ENCODE measurements around the gene MSRB1. TPM values are rescaled to one million over a fixed set of nuclear protein-coding genes. Genes with fewer than 3 reads are reported as not detected.
"Not testable (repeated sequence)": the region's sequence is repeated elsewhere in the genome, so short reads cannot be mapped to it uniquely, and the experiment has no call there.

The MSRB1 gene
- total and polyA plus RNA-seq, 2 donors (not counting 3 experiments of a cell fraction or from before 2014, with no cell fraction given): 25.0 to 42.1 TPM

DNA sequence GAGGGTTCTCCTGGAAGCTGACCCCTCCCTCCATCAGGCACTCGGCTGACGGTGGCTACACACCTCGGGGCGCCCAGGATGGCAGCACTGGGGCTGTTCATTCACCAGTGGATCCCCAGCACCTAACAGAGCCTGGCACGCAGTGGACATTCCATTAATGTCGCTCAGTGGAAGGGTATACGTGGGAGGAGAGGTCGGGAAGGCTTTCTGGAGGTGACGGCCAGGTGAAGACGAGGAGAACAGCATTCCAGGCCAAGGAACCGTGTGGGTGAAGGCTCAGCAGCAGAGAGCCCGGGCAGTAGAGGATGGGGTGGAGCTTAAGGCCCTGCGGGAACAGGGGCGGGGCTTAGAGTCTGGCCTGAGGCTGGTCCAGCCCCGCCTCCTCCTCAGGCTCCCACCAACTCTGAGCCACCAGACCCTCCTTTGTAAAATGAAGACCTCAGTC, 22.2 kb downstream of the MSRB1 start:
- TF ChIP-seq MYC (IDR thresholded peaks at IDR 0.05; ENCODE audit: low read depth, low read length) (no peak), MAX (IDR thresholded peaks at IDR 0.05; ENCODE audit: insufficient read depth, insufficient read length) (no peak), FOS (IDR thresholded peaks at IDR 0.05; ENCODE audit: borderline replicate concordance, insufficient read depth, low read length) (no peak), GATA2 (IDR thresholded peaks at IDR 0.05; ENCODE audit: insufficient read depth, insufficient read length, low read depth, low read length) (no peak), JUN (IDR thresholded peaks at IDR 0.05; ENCODE audit: borderline replicate concordance, insufficient read depth, insufficient read length, low read depth) (no peak), EZH2 (IDR thresholded peaks at IDR 0.05; ENCODE audit: borderline replicate concordance, low read depth, low read length, severe bottlenecking) (peak; percentile 23), POLR2A (IDR thresholded peaks at IDR 0.05; ENCODE audit: low read depth, low read length) (no peak), CTCF (IDR thresholded peaks at IDR 0.05; ENCODE audit: extremely low read depth in 1 of 2, insufficient read depth in 1 of 2, low read depth in 1 of 2, low read length in 2 of 2) (no peak)
- no TSS peak for BruUV-seq (replicated peaks)
- Histone ChIP-seq H3K4me1 (ENCODE audit: control insufficient read depth, extremely low read depth, insufficient read depth, low read length) (no peaks in the 10 kb centered on the region), H3K27ac (ENCODE audit: insufficient read depth, low read depth, low read length) (no peak overlapping the region), H3K9me1 (replicated peaks; ENCODE audit: control insufficient read depth, extremely low read depth, insufficient read depth, low read length) (no peaks in the 10 kb centered on the region), H3K4me3 (replicated peaks in 1 of 3; ENCODE audit: insufficient read depth in 1 of 3, low read depth in 1 of 3, low read length in 3 of 3) (no peak overlapping the region), H3K27me3 (ENCODE audit: control insufficient read depth in 2 of 2, insufficient read depth in 2 of 2, low read length in 2 of 2) (peaks cover 44 to 51% of the 10 kb centered on the region in 2 experiments), H3K9ac (replicated peaks; ENCODE audit: extremely low read depth, insufficient read depth, low read length) (no peak overlapping the region), H3K4me2 (ENCODE audit: insufficient read depth, low read length) (no peak overlapping the region), H4K20me1 (replicated peaks; ENCODE audit: control insufficient read depth, extremely low read depth, insufficient read depth, low read length) (no peaks in the 10 kb centered on the region), H3K36me3 (ENCODE audit: control insufficient read depth in 2 of 2, extremely low read depth in 1 of 2, insufficient read depth in 2 of 2, low read length in 2 of 2) (no peaks in the 10 kb centered on the region), H3K79me2 (ENCODE audit: control insufficient read depth, insufficient read depth, low read length) (no peaks in the 10 kb centered on the region), H2AFZ (ENCODE audit: low read depth, low read length) (no peak overlapping the region), H3K9me3 (replicated peaks; ENCODE audit: control insufficient read depth, insufficient read depth, low read length) (no peaks in the 10 kb centered on the region)
- ChIA-PET CTCF (no interaction called here), POLR2A (no interaction called here)
- FAIRE-seq: no peak
- peak; percentile 29 for DNase-seq (ENCODE audit: low read depth, low spot score)
- dilution Hi-C loops (cut with MboI; ENCODE audit: extremely low pct_ligation_motif_present, low sequenced_read_pairs) (no loop called here), intact Hi-C loops (cut with micrococcal nuclease) (no loop called here)

GRCh38 chr16:1920122-1920521, 22.9 kb downstream of the MSRB1 start:
- not testable (repeated sequence) for FAIRE-seq

More at GRCh38 chr16:1920122-1920521, 22.9 kb downstream of the MSRB1 start:
- H3K9me3 ChIP-seq (replicated peaks; ENCODE audit: control insufficient read depth, insufficient read depth, low read length); H3K4me2 ChIP-seq (ENCODE audit: insufficient read depth, low read length); DNase-seq (ENCODE audit: low read depth, low spot score); H3K9ac ChIP-seq (replicated peaks; ENCODE audit: extremely low read depth, insufficient read depth, low read length); dilution Hi-C loops (cut with MboI; ENCODE audit: extremely low pct_ligation_motif_present, low sequenced_read_pairs); H3K79me2 ChIP-seq (ENCODE audit: control insufficient read depth, insufficient read depth, low read length); BruUV-seq (replicated peaks); H3K9me1 ChIP-seq (replicated peaks; ENCODE audit: control insufficient read depth, extremely low read depth, insufficient read depth, low read length); H3K4me1 ChIP-seq (ENCODE audit: control insufficient read depth, extremely low read depth, insufficient read depth, low read length); H2AFZ ChIP-seq (ENCODE audit: low read depth, low read length); CTCF ChIA-PET; H3K4me3 ChIP-seq (replicated peaks in 1 of 3; ENCODE audit: insufficient read depth in 1 of 3, low read depth in 1 of 3, low read length in 3 of 3); intact Hi-C loops (cut with micrococcal nuclease); H4K20me1 ChIP-seq (replicated peaks; ENCODE audit: control insufficient read depth, extremely low read depth, insufficient read depth, low read length); H3K36me3 ChIP-seq (ENCODE audit: control insufficient read depth in 2 of 2, extremely low read depth in 1 of 2, insufficient read depth in 2 of 2, low read length in 2 of 2); H3K27ac ChIP-seq (ENCODE audit: insufficient read depth, low read depth, low read length): not testable (repeated sequence)
- H3K27me3 ChIP-seq (ENCODE audit: control insufficient read depth in 2 of 2, insufficient read depth in 2 of 2, low read length in 2 of 2): peaks cover 44 to 51% of the 10 kb centered on the region in 2 experiments
- POLR2A ChIA-PET: interaction anchor here (1.1 kb wide), 1 partner anchor 8 kb away, joined by 3 read pairs; no protein-coding TSS in a partner anchor

All from endothelial cell of umbilical vein (primary cell).